Sciatic nerve (tissue), 2 donors: ENCODE data around the gene CSRP1. TPM values are rescaled to one million over a fixed set of nuclear protein-coding genes. Genes with fewer than 3 reads are reported as not detected.

Experiments
- ATAC-seq: fragments of 200-7000 bp; cut with Tn5 transposase; one replicate; pipeline ENCODE4 v1.9.1; 2020; ENCODE audit warnings: mild to moderate bottlenecking, moderate library complexity
- DNase-seq: peaks from one replicate; pipeline ENCODE4 v3.0.0-alpha.2; 2020; ENCODE audit warnings: low spot score
- intact Hi-C: fragments of 100-400 bp; cut with DNase I; formaldehyde crosslinking; loops from one replicate; pipeline ENCODE4 v1.14.2; 2022
- total RNA-seq: library from RNA; stranded (reverse); fragmentation: NEBNext Ultra II Directional; extraction: Animal tissue kit (Norgen Biotek cat#: 25700); gene quantifications from one replicate; pipeline ENCODE4 v1.2.1, GENCODE V29; 2021
- donor health status: DM: no; HTN: no; CAD: no.
- donor health status: DM: no; HTN: no; CAD: no.

The CSRP1 gene
- total RNA-seq, 1 donor from 2014 or later: 768 TPM

- intact Hi-C loops: loop anchor here (10.0 kb wide), 1 partner anchor 57 kb away; the partner anchor contains the start of gene CSRP1
- ATAC-seq (peak; percentile 91), DNase-seq (peak; percentile 87)
These were observed 58.7 kb downstream of the CSRP1 start for GRCh38 chr1:201447903-201448871.

- DNase-seq (no peak), ATAC-seq (no peak)
- intact Hi-C loops: loop anchor here (10.0 kb wide), 1 partner anchor 59 kb away; the partner anchor contains the start of gene CSRP1
These were observed 61.6 kb downstream of the CSRP1 start for GRCh38 chr1:201445310-201445709.

DNA sequence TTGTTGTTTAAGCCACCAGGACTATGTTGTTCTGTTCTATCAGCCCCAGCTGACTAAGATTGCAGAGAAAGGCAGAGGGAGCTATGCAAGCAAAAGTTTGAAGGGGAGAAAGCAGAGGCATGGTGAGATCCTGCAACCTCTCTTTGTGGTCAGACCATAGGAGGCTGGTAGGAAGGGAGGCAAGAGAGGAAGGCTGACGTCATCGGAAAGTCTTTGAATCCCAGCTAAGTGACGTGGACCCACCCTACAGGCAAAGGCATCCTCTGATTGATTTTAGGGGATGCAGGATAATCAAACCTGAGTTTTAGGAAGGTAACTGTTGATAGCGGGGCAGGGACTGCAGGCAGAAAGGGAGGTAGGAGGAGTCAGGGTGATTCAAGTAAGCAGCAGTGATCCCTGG, 62.1 kb downstream of the CSRP1 start:
- DNase-seq (no peak), ATAC-seq (no peak)
- intact Hi-C loops: loop anchor here (10.0 kb wide), 1 partner anchor 60 kb away; the partner anchor contains the start of gene CSRP1

GRCh38 chr1:201443747-201444146, 63.2 kb downstream of the CSRP1 start:
- intact Hi-C loops: loop anchor here (10.0 kb wide), 1 partner anchor 61 kb away; the partner anchor contains the start of gene CSRP1
- no peak for DNase-seq
- ATAC-seq: no peak

GRCh38 chr1:201436969-201437368, 70.0 kb downstream of the CSRP1 start:
- no peak for ATAC-seq
- no peak for DNase-seq
- intact Hi-C loops: no loop called here

DNA sequence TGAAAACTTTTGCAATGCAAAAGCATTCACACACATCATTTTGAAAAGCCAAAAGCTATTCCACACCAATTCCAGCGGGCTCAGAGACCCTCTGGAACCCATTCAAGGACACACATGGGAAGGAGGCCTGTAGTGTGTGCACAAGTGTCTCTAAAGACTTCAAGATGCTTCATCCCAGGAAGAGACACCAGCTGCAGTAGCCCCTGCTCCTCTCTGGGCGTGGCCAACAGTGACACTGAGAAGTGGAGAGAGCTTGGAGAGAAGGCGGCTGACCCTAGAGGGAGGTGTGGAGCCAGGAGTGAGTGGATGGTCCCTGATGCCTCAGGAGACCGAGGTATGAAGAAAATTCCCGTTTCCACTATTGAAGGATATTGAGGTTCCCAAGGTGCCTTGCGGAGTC, 70.5 kb downstream of the CSRP1 start:
- DNase-seq (no peak), ATAC-seq (peak; percentile 39)
- intact Hi-C loops: no loop called here

DNA sequence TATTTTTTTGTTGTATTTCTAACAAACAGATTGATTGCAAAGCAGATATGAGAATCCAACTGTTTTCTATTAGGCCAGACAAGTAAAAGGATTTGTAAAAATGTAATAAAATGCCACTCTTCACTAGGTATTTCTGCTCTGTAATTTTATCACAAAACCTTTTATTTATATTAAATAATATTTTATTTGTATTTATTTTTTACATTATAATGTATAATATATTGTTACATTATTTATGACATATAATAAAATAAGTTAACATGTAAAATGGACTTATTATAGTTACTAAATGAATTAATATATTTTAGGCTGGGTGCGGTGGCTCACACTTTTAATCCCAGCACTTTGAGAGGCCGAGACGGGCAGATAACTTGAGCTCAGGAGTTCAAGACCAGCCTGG, 72.7 kb downstream of the CSRP1 start:
- DNase-seq: no peak
- ATAC-seq: no peak
- intact Hi-C loops: no loop called here

GRCh38 chr1:201433609-201434008, 73.3 kb downstream of the CSRP1 start:
- intact Hi-C loops: no loop called here

More at GRCh38 chr1:201433609-201434008, 73.3 kb downstream of the CSRP1 start:
- DNase-seq: no peak
- ATAC-seq: no peak

Other genes starting within 250 kb of the CSRP1 start
- gene PKP1, start 223.6 kb downstream of the CSRP1 start, total RNA-seq: 8.2 TPM
- 63.7 TPM for gene TNNT2, start 129.4 kb downstream of the CSRP1 start, total RNA-seq
- 0.76 TPM for gene LAD1, start 107.8 kb downstream of the CSRP1 start, total RNA-seq
- gene TNNI1, start 85.4 kb downstream of the CSRP1 start, total RNA-seq: 0.22 TPM
- gene PHLDA3, start 37.9 kb downstream of the CSRP1 start, total RNA-seq: 159 TPM
- 84.0 TPM for gene NAV1, start 32.0 kb upstream of the CSRP1 start, total RNA-seq